Calu3 (cell line): ENCODE data around the gene TNRC6C. TPM values are rescaled to one million over a fixed set of nuclear protein-coding genes. Genes with fewer than 3 reads are reported as not detected.

Source experiments
- BruUV-seq: library from RNA; stranded (reverse); fragments of 400-500 nt; replicated peaks from 2 replicates; lab custom pipeline; 2021; lab: Mats Ljungman, UMichigan
- CTCF ChIA-PET: fragments of 300-600 bp; sonication (Branson Sonifier 250); formaldehyde crosslinking; loops from one replicate; lab custom pipeline; 2022; ENCODE audit warnings: antibody characterized with exemption; lab: Charles Lee
- DNase-seq: peaks from one replicate; pipeline ENCODE4 v3.0.0; 2022
- H3K27ac Mint-ChIP-seq: one replicate; pipeline ENCODE4 v1.8.0; 2022; ENCODE audit warnings: mixed read lengths; ENCODE audit not compliant: unreplicated experiment
- H3K27me3 Mint-ChIP-seq: one replicate; pipeline ENCODE4 v1.8.0; 2022; ENCODE audit warnings: mixed read lengths; ENCODE audit not compliant: unreplicated experiment
- H3K36me3 Mint-ChIP-seq: one replicate; pipeline ENCODE4 v1.8.0; 2022; ENCODE audit warnings: mild to moderate bottlenecking, moderate library complexity, mixed read lengths; ENCODE audit not compliant: insufficient read depth, unreplicated experiment
- H3K4me1 Mint-ChIP-seq: one replicate; pipeline ENCODE4 v1.8.0; 2022; ENCODE audit warnings: mild to moderate bottlenecking, low read depth, mixed read lengths; ENCODE audit not compliant: unreplicated experiment
- H3K4me3 Mint-ChIP-seq: one replicate; pipeline ENCODE4 v1.8.0; 2022; ENCODE audit warnings: mild to moderate bottlenecking, low read depth, moderate library complexity, mixed read lengths; ENCODE audit not compliant: unreplicated experiment
- H3K9me3 Mint-ChIP-seq: one replicate; pipeline ENCODE4 v1.8.0; 2022; ENCODE audit warnings: low read depth, mixed read lengths; ENCODE audit not compliant: unreplicated experiment
- CTCF ChIP-seq: fragments of 200-600 bp; IDR thresholded peaks from one replicate; pipeline ENCODE4 v1.8.0; 2022; ENCODE audit warnings: antibody characterized with exemption; ENCODE audit not compliant: unreplicated experiment
- intact Hi-C: fragments of 100-400 bp; cut with micrococcal nuclease; formaldehyde crosslinking; loops from one replicate; pipeline ENCODE4 v1.10.0; 2022; ENCODE audit not compliant: unreplicated experiment
- total RNA-seq: library from RNA; stranded (reverse); gene quantifications from 2 replicates; pipeline ENCODE4 v1.2.3, GENCODE V29; 2022

The TNRC6C gene
- total RNA-seq, 1 experiment from 2014 or later, result 18.2 TPM

DNA sequence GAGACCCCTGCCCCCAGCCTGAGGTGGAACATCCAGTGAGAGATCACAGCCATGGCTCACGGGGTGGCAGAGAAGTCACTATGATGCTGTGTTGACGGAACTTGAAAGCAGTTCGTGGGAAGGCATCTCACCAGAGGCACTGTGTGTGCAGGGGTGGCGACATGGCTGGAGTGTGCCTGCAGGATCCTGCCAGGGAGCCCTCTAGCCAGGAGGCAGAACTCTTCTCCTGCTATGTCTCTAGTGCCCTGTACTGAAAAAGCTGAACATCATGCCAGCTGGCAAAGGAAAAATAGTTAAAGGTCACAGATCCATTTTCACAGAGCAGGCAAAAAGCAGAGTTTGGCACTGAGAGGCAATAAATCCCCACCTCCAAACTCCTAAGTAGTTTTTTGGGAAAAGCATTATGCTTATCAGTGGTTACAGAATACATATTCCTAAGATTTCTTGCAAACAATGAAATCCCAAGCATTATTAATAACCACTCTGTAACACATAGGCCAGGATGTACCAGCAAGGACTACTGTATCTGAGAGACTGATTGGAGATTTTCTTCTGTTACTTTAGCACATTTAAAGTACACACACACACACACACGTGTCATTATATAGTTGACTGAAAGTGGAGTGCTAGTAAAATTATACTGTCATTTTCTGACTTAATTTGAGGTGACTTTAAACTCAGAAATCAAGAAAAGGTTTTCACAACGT is 36.8 kb downstream of the TNRC6C start:
- TF ChIP-seq CTCF, result no peak
- no peak overlapping the region for H3K4me3 Mint-ChIP-seq
- no peaks in the 10 kb centered on the region for H3K9me3 Mint-ChIP-seq
- DNase-seq, result no peak
- intact Hi-C loops, result no loop called here
- CTCF ChIA-PET, result no interaction called here
- no TSS peak for BruUV-seq
- no peaks in the 10 kb centered on the region for H3K27me3 Mint-ChIP-seq
- no peaks in the 10 kb centered on the region for H3K4me1 Mint-ChIP-seq
- H3K36me3 Mint-ChIP-seq, result no peaks in the 10 kb centered on the region
- H3K27ac Mint-ChIP-seq, result no peak overlapping the region

DNA sequence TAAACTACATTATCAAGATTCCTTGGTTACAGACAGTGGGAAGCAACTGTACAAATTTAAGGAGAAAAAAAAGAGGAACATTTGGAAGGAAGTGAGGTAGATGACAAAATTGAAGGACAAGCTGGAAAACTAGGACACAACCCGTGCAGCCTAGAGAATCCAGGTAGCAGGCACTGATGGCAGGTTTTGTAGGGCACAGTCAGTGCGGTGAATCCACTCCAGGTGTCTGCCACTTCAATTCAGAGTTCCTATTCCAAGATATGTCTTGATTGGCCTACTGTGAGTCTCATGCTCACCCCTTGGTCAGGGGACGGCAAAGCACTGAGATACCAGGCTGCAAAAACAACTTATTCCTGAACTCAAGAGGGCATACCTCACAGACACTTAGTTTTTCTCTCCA is 37.8 kb downstream of the TNRC6C start:
- H3K27ac Mint-ChIP-seq, result no peak overlapping the region
- no peaks in the 10 kb centered on the region for H3K4me1 Mint-ChIP-seq
- DNase-seq, result no peak
- H3K36me3 Mint-ChIP-seq, result no peaks in the 10 kb centered on the region
- intact Hi-C loops, result no loop called here
- no peaks in the 10 kb centered on the region for H3K9me3 Mint-ChIP-seq
- H3K27me3 Mint-ChIP-seq, result no peaks in the 10 kb centered on the region
- no TSS peak for BruUV-seq
- CTCF ChIA-PET, result no interaction called here
- no peak for TF ChIP-seq CTCF
- no peak overlapping the region for H3K4me3 Mint-ChIP-seq

GRCh38 chr17:77999413-78000173 is 41.1 kb downstream of the TNRC6C start:
- DNase-seq, result no peak
- intact Hi-C loops, result no loop called here
- no peak for TF ChIP-seq CTCF
- no peaks in the 10 kb centered on the region for H3K4me1 Mint-ChIP-seq
- CTCF ChIA-PET, result no interaction called here
- H3K9me3 Mint-ChIP-seq, result no peaks in the 10 kb centered on the region
- H3K27me3 Mint-ChIP-seq, result no peaks in the 10 kb centered on the region
- no peak overlapping the region for H3K27ac Mint-ChIP-seq
- no TSS peak for BruUV-seq
- no peak overlapping the region for H3K4me3 Mint-ChIP-seq
- no peaks in the 10 kb centered on the region for H3K36me3 Mint-ChIP-seq

- Mint-ChIP-seq H3K27me3 (no peaks in the 10 kb centered on the region), H3K27ac (no peak overlapping the region), H3K4me3 (no peak overlapping the region), H3K36me3 (no peaks in the 10 kb centered on the region), H3K9me3 (no peaks in the 10 kb centered on the region), H3K4me1 (no peaks in the 10 kb centered on the region)
- no peak for DNase-seq
- no TSS peak for BruUV-seq
- intact Hi-C loops, result no loop called here
- CTCF ChIA-PET, result no interaction called here
- no peak for TF ChIP-seq CTCF
These were observed 41.8 kb downstream of the TNRC6C start for GRCh38 chr17:78000341-78000740.
